ENCODE data around the gene DAPK1. TPM values are rescaled to one million over a fixed set of nuclear protein-coding genes. Genes with fewer than 3 reads are reported as not detected.

DAPK1 gene
- total and polyA plus RNA-seq, 2 donors: 28.1 to 35.5 TPM

DNA sequence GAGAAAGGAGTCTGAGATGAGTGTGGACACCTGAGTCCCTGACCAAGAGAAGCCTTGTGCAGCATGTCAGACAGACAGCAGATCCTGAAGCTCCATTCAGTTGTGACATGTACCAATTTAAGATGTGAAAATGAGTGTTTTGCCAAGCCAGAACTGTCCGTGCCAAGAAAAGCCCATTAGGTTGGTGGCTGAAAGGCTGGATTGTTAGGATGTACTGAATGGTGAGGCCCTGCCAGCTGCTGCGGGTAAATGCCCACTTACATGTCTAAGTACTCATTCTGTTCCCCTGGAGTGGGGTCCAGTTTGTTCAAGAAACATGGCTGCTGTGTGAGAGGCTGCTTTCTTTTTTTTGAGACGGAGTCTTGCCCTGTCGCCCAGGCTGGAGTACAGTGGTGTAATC, 14.6 kb downstream of the DAPK1 start:
- no peak for DNase-seq (ENCODE audit: low read depth in 6 of 9, low spot score in 9 of 9)
- Histone ChIP-seq H3K4me3 (ENCODE audit: low read length in 2 of 2) (no peak overlapping the region), H3K4me1 (ENCODE audit: control insufficient read depth in 2 of 2, insufficient read depth in 2 of 2, low read length in 2 of 2) (peaks cover 25 to 59% of the 10 kb centered on the region in 2 donors), H3K36me3 (ENCODE audit: control insufficient read depth in 2 of 2, insufficient read depth in 2 of 2, low read length in 1 of 2) (peaks cover 28 to 65% of the 10 kb centered on the region in 2 donors), H3K27ac (ENCODE audit: low read depth in 1 of 2, low read length in 1 of 2) (no peak overlapping the region), H3K27me3 (ENCODE audit: control insufficient read depth in 2 of 2, insufficient read depth in 1 of 2, low read length in 1 of 2) (no peaks in the 10 kb centered on the region), H3K9me3 (ENCODE audit: control insufficient read depth in 2 of 2, insufficient read depth in 1 of 2, low read length in 1 of 2) (no peaks in the 10 kb centered on the region)
- 97% methylated on average over 4 of the region's 4 CpGs for WGBS

- Histone ChIP-seq H3K4me1 (ENCODE audit: control insufficient read depth in 2 of 2, insufficient read depth in 2 of 2, low read length in 2 of 2) (peaks cover 30 to 66% of the 10 kb centered on the region in 2 donors), H3K9me3 (ENCODE audit: control insufficient read depth in 2 of 2, insufficient read depth in 1 of 2, low read length in 1 of 2) (no peaks in the 10 kb centered on the region), H3K27me3 (ENCODE audit: control insufficient read depth in 2 of 2, insufficient read depth in 1 of 2, low read length in 1 of 2) (no peaks in the 10 kb centered on the region), H3K27ac (ENCODE audit: low read depth in 1 of 2, low read length in 1 of 2) (peak overlapping the region in 1 of 2 donors; percentile 84), H3K36me3 (ENCODE audit: control insufficient read depth in 2 of 2, insufficient read depth in 2 of 2, low read length in 1 of 2) (peaks cover 28 to 60% of the 10 kb centered on the region in 2 donors), H3K4me3 (ENCODE audit: low read length in 2 of 2) (no peak overlapping the region)
- no peak for DNase-seq (ENCODE audit: low read depth in 6 of 9, low spot score in 9 of 9)
- WGBS: 87% methylated on average over 4 of the region's 4 CpGs
Observed at GRCh38 chr9:87513161-87513560, 15.5 kb downstream of the DAPK1 start.

DNA sequence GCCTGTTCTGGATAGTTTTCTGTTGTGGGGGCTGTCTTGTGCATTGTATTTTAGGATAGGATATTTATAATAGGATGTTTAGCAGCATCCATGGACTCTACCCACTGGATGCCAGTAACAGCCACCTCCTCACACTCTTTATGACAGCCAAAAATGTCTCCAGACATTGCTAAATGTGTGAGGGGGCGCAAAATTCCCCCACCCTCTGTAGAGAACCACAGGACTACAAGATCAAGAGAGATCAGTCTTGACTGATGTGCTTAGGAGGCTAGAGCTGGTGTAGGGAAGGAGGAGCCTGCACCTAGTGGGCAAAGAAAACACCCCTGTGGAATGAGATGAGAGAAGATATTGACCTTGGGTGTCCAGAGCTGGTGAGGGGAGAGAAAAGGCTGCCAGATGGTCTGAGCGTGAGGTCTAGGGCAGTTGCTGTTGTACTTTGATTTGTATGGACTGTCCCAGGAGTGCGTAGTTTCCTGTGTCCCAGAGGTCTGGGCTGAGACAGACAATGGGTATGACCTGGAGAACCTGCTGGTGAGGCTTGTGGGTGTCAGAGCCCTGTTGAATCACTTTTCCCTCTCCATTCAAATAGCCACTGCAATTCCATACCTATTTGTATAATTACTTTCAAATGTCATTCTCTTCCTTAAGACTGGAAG, 16.3 kb downstream of the DAPK1 start:
- Histone ChIP-seq H3K36me3 (ENCODE audit: control insufficient read depth in 2 of 2, insufficient read depth in 2 of 2, low read length in 1 of 2) (peaks cover 28 to 58% of the 10 kb centered on the region in 2 donors), H3K27me3 (ENCODE audit: control insufficient read depth in 2 of 2, insufficient read depth in 1 of 2, low read length in 1 of 2) (no peaks in the 10 kb centered on the region), H3K4me1 (ENCODE audit: control insufficient read depth in 2 of 2, insufficient read depth in 2 of 2, low read length in 2 of 2) (peaks cover 32 to 75% of the 10 kb centered on the region in 2 donors), H3K4me3 (ENCODE audit: low read length in 2 of 2) (no peak overlapping the region), H3K9me3 (ENCODE audit: control insufficient read depth in 2 of 2, insufficient read depth in 1 of 2, low read length in 1 of 2) (no peaks in the 10 kb centered on the region), H3K27ac (ENCODE audit: low read depth in 1 of 2, low read length in 1 of 2) (peak overlapping the region in 1 of 2 donors; percentile 84)
- DNase-seq (ENCODE audit: low read depth in 6 of 9, low spot score in 9 of 9): no peak
- 97% methylated on average over 3 of the region's 3 CpGs for WGBS

DNA sequence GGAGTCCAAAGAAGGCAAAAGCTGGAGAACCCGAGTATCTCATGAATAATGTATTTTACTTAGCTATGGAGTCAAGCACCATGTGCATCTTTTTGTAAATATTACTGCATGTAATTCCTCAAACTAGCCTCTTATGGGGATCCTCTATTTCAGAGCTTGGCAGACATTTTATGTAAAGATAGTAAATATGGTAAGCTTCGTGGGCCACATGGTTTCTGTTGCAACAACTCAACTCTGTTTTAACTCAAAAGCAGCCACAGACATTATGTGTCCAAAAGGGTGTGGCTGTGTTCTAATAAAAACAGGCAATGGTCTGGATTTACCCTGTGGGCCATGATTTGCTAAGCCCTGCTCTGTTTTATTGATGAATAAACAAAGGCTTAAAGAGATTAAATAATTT, 17.3 kb downstream of the DAPK1 start:
- H3K4me1 ChIP-seq (ENCODE audit: control insufficient read depth in 2 of 2, insufficient read depth in 2 of 2, low read length in 2 of 2): peaks cover 38 to 85% of the 10 kb centered on the region in 2 donors
- no peak overlapping the region for H3K4me3 ChIP-seq (ENCODE audit: low read length in 2 of 2)
- no peak for DNase-seq (ENCODE audit: low read depth in 6 of 9, low spot score in 9 of 9)
- no peaks in the 10 kb centered on the region for H3K9me3 ChIP-seq (ENCODE audit: control insufficient read depth in 2 of 2, insufficient read depth in 1 of 2, low read length in 1 of 2)
- H3K27ac ChIP-seq (ENCODE audit: low read depth in 1 of 2, low read length in 1 of 2): no peak overlapping the region
- no peaks in the 10 kb centered on the region for H3K27me3 ChIP-seq (ENCODE audit: control insufficient read depth in 2 of 2, insufficient read depth in 1 of 2, low read length in 1 of 2)
- H3K36me3 ChIP-seq (ENCODE audit: control insufficient read depth in 2 of 2, insufficient read depth in 2 of 2, low read length in 1 of 2): peaks cover 23 to 52% of the 10 kb centered on the region in 2 donors
- 92% methylated on average over 2 of the region's 2 CpGs for WGBS

DNA sequence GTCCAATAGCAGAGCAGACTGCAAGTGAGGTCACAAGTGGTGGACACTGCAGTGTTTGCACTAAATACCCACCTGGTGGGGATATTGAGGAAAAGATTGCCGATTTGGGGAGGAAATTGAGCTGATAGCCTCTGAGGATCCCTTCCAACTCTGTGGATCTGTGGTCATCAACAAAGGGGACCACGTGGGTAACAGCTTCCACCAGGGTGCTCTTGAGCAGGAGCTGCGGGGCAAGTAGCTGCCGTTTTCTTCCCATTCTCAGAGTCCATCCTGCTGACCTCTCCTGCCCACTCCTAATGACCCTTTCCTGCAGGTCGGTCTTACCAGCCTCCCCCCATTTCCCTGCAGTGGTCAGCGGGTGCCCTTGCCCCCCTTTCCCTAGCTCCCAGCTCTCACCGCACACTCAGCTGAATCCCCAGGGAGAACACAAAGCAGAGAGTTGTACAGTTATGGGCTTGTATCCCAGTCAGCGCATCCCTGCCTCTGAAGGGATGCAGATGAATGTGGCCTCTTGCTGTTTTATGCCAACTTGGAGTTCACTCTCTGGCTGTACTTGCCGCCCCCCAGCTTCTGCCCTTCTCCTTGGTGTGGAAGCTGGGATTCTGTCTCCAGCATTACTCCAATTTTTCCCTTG, 18.0 kb downstream of the DAPK1 start:
- WGBS: 96% methylated on average over 9 of the region's 9 CpGs

DNA sequence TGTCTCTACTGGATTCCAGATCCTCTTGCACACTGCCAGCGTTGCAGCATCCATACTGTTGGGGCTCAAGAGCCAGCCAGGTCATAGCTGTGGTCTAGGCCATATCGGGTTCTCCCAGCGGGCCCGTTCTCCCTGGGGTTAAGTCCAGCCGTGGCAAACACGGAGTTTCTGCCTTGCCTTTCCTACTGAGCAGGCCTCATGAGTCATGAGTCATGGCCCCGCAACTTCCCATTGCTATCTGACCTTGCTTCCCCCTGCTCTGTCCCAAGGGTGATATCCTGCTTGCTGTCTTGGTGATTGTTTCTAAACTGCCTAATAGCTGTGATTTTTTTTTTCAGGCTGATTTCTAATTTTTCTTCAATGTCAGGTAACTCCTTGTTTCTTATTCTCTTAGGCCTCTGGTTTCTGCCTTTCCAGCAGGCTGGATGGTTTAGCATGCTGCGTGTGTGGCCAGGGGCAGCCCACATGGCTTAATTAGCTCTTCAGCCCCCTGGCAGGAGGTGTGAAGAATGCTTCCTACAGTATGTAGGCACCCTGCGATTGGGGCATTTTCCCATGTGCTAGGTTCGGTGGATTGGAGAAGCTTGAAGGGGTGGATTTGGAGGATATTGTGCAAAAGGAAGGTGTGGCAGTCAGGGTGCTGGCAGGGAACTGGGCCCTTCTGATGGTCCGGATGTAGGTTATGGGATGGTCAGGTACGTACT, 18.7 kb downstream of the DAPK1 start:
- H3K36me3 ChIP-seq (ENCODE audit: control insufficient read depth in 2 of 2, insufficient read depth in 2 of 2, low read length in 1 of 2): peaks cover 26 to 42% of the 10 kb centered on the region in 2 donors
- WGBS: 67% methylated on average over 12 of the region's 12 CpGs
- H3K4me3 ChIP-seq (ENCODE audit: low read length in 2 of 2): no peak overlapping the region
- no peaks in the 10 kb centered on the region for H3K9me3 ChIP-seq (ENCODE audit: control insufficient read depth in 2 of 2, insufficient read depth in 1 of 2, low read length in 1 of 2)
- DNase-seq (ENCODE audit: low read depth in 6 of 9, low spot score in 9 of 9): no peak
- peak overlapping the region; percentile 56 to 72 for H3K27ac ChIP-seq (ENCODE audit: low read depth in 1 of 2, low read length in 1 of 2)
- peaks cover 47 to 92% of the 10 kb centered on the region in 2 donors for H3K4me1 ChIP-seq (ENCODE audit: control insufficient read depth in 2 of 2, insufficient read depth in 2 of 2, low read length in 2 of 2)
- no peaks in the 10 kb centered on the region for H3K27me3 ChIP-seq (ENCODE audit: control insufficient read depth in 2 of 2, insufficient read depth in 1 of 2, low read length in 1 of 2)

More for the DNA sequence above, 18.0 kb downstream of the DAPK1 start:
- H3K4me1 ChIP-seq (ENCODE audit: control insufficient read depth in 2 of 2, insufficient read depth in 2 of 2, low read length in 2 of 2): peaks cover 44 to 92% of the 10 kb centered on the region in 2 donors
- H3K27ac ChIP-seq (ENCODE audit: low read depth in 1 of 2, low read length in 1 of 2): peak overlapping the region in 1 of 2 donors; percentile 26
- DNase-seq (ENCODE audit: low read depth in 6 of 9, low spot score in 9 of 9): no peak
- no peaks in the 10 kb centered on the region for H3K27me3 ChIP-seq (ENCODE audit: control insufficient read depth in 2 of 2, insufficient read depth in 1 of 2, low read length in 1 of 2)
- peaks cover 23 to 45% of the 10 kb centered on the region in 2 donors for H3K36me3 ChIP-seq (ENCODE audit: control insufficient read depth in 2 of 2, insufficient read depth in 2 of 2, low read length in 1 of 2)
- no peaks in the 10 kb centered on the region for H3K9me3 ChIP-seq (ENCODE audit: control insufficient read depth in 2 of 2, insufficient read depth in 1 of 2, low read length in 1 of 2)
- no peak overlapping the region for H3K4me3 ChIP-seq (ENCODE audit: low read length in 2 of 2)

DNA sequence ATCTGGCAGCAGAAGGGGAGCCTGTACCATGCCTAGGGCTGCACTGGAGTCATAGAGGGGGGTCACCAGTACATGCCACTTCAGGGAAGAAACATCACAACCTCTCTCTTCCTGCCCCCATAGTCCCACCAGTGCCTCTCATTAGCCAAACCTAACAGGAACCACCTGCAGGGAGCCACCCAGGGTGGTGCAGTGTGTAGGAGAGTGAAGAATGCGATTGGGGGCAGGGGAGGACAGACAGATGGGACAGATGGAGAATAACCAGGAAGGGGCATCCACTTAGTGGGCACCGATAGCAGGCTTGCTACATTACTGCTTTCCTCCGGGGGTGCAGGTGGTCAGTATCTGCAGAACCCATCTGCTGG, 19.2 kb downstream of the DAPK1 start:
- no peaks in the 10 kb centered on the region for H3K9me3 ChIP-seq (ENCODE audit: control insufficient read depth in 2 of 2, insufficient read depth in 1 of 2, low read length in 1 of 2)
- no peak overlapping the region for H3K4me3 ChIP-seq (ENCODE audit: low read length in 2 of 2)
- no peaks in the 10 kb centered on the region for H3K27me3 ChIP-seq (ENCODE audit: control insufficient read depth in 2 of 2, insufficient read depth in 1 of 2, low read length in 1 of 2)
- peaks cover 49 to 90% of the 10 kb centered on the region in 2 donors for H3K4me1 ChIP-seq (ENCODE audit: control insufficient read depth in 2 of 2, insufficient read depth in 2 of 2, low read length in 2 of 2)
- H3K27ac ChIP-seq (ENCODE audit: low read depth in 1 of 2, low read length in 1 of 2): peak overlapping the region; percentile 36 to 72
- peak in 1 of 9 donors; percentile 47 for DNase-seq (ENCODE audit: low read depth in 6 of 9, low spot score in 9 of 9)
- WGBS: 12% methylated on average over 3 of the region's 3 CpGs
- peaks cover 26 to 46% of the 10 kb centered on the region in 2 donors for H3K36me3 ChIP-seq (ENCODE audit: control insufficient read depth in 2 of 2, insufficient read depth in 2 of 2, low read length in 1 of 2)

- Histone ChIP-seq H3K36me3 (ENCODE audit: control insufficient read depth in 2 of 2, insufficient read depth in 2 of 2, low read length in 1 of 2) (peaks cover 20 to 43% of the 10 kb centered on the region in 2 donors), H3K9me3 (ENCODE audit: control insufficient read depth in 2 of 2, insufficient read depth in 1 of 2, low read length in 1 of 2) (no peaks in the 10 kb centered on the region), H3K4me3 (ENCODE audit: low read length in 2 of 2) (no peak overlapping the region), H3K4me1 (ENCODE audit: control insufficient read depth in 2 of 2, insufficient read depth in 2 of 2, low read length in 2 of 2) (peaks cover 49 to 82% of the 10 kb centered on the region in 2 donors), H3K27me3 (ENCODE audit: control insufficient read depth in 2 of 2, insufficient read depth in 1 of 2, low read length in 1 of 2) (no peaks in the 10 kb centered on the region), H3K27ac (ENCODE audit: low read depth in 1 of 2, low read length in 1 of 2) (peak overlapping the region in 1 of 2 donors; percentile 72)
- WGBS: 47% methylated on average over 6 of the region's 6 CpGs
- DNase-seq (ENCODE audit: low read depth in 6 of 9, low spot score in 9 of 9): peak in 1 of 9 donors; percentile 59
Observed at GRCh38 chr9:87517732-87518131, 20.1 kb downstream of the DAPK1 start.

Data from thymus (tissue), 11 donors.